Lower leg skin (tissue), 4 donors: ENCODE data around the gene POLQ. TPM values are rescaled to one million over a fixed set of nuclear protein-coding genes. Genes with fewer than 3 reads are reported as not detected.
"Not testable (repeated sequence)": the region's sequence is repeated elsewhere in the genome, so short reads cannot be mapped to it uniquely, and the experiment has no call there.

Experiments used
- DNase-seq, 2 donors: peaks; one replicate each; pipeline ENCODE4 v3.0.0-alpha.2; 2019; ENCODE audit warnings: low spot score in 2 of 2
- H3K4me3 ChIP-seq: fragments of 200-600 bp; sonication (generic); 2 replicates; pipeline ENCODE4 v1.5.1; 2017; ENCODE audit warnings: mild to moderate bottlenecking, low read depth; ENCODE audit not compliant: poor library complexity, severe bottlenecking
- CTCF ChIP-seq, 3 donors: fragments of 450-650 bp; IDR thresholded peaks; one replicate each; pipeline ENCODE4 v1.5.1; 2016; ENCODE audit warnings: antibody characterized with exemption in 3 of 3, mild to moderate bottlenecking in 3 of 3, moderate library complexity in 2 of 3
- POLR2A ChIP-seq, 2 donors: fragments of 450-650 bp; IDR thresholded peaks; one replicate each; pipeline ENCODE4 v1.6.1; 2016 to 2017; ENCODE audit warnings: antibody characterized with exemption in 2 of 2, mild to moderate bottlenecking in 1 of 2, moderate library complexity in 1 of 2
- WGBS, 2 donors: methylation state at CpG; one replicate each; pipeline ENCODE4 v1.1.5; 2018; 5-methylcytosine and 5-hydroxymethylcytosine counted together
- intact Hi-C: fragments of 100-400 bp; cut with DNase I; formaldehyde crosslinking; loops from one replicate; pipeline ENCODE4 v1.15.0; 2023; ENCODE audit warnings: low total_unique reads
- total RNA-seq, 4 donors: library from RNA; depleted of rRNA; stranded (reverse); fragments of >200 nt; gene quantifications; one replicate each; pipeline ENCODE4 v1.1.0, GENCODE V29; 2016

Gene POLQ
- total RNA-seq, 4 donors from 2014 or later: 0.42 to 0.91 (median 0.54) TPM

- no peak for DNase-seq
- WGBS, 2 donors: 74 to 89% methylated on average over 1 of the region's 1 CpG
- intact Hi-C loops: no loop called here
- no peak for TF ChIP-seq POLR2A (IDR thresholded peaks at IDR 0.05)
- TF ChIP-seq CTCF (IDR thresholded peaks at IDR 0.05): no peak
- H3K4me3 ChIP-seq: no peak overlapping the region
Observed at GRCh38 chr3:121411523-121411922, 134.3 kb downstream of the POLQ start.

- H3K4me3 ChIP-seq: no peak overlapping the region
- no peak for DNase-seq
- intact Hi-C loops: no loop called here
- 70 to 86% methylated on average over 1 of the region's 1 CpG for WGBS, 2 donors
- TF ChIP-seq POLR2A (IDR thresholded peaks at IDR 0.05) (no peak), CTCF (IDR thresholded peaks at IDR 0.05) (no peak)
Observed at GRCh38 chr3:121405631-121406030, 140.2 kb downstream of the POLQ start.

- TF ChIP-seq POLR2A (IDR thresholded peaks at IDR 0.05) (no peak), CTCF (IDR thresholded peaks at IDR 0.05) (no peak)
- no peak overlapping the region for H3K4me3 ChIP-seq
- intact Hi-C loops: no loop called here
- DNase-seq: no peak
Observed at GRCh38 chr3:121399820-121400219, 146.0 kb downstream of the POLQ start.

GRCh38 chr3:121398051-121398450, 147.7 kb downstream of the POLQ start:
- H3K4me3 ChIP-seq, DNase-seq, intact Hi-C loops: not testable (repeated sequence)
- 72 to 81% methylated on average over 8 of the region's 8 CpGs for WGBS, 2 donors

- DNase-seq, H3K4me3 ChIP-seq, intact Hi-C loops: not testable (repeated sequence)
- WGBS, 2 donors: no CpG with 5 or more reads among the region's 1 CpG
Observed at GRCh38 chr3:121395967-121396366, 149.8 kb downstream of the POLQ start.

- H3K4me3 ChIP-seq, intact Hi-C loops, DNase-seq: not testable (repeated sequence)
- 76 to 78% methylated on average over 3 of the region's 3 CpGs for WGBS, 2 donors
Observed at GRCh38 chr3:121388308-121388707, 157.5 kb downstream of the POLQ start.

Other genes starting within 250 kb of the POLQ start
- not detected for gene ARGFX, start 22.0 kb upstream of the POLQ start, total RNA-seq
- not detected for gene FBXO40, start 47.4 kb upstream of the POLQ start, total RNA-seq
- gene HCLS1, start 114.9 kb upstream of the POLQ start, total RNA-seq: 10 to 100 TPM in 2 of 4 donors, 1 to 10 TPM in 2; 8.8 to 21.9 (median 13.2) TPM
- gene GOLGB1, start 203.8 kb upstream of the POLQ start, total RNA-seq: 10 to 100 TPM; 42.8 to 64.3 (median 48.5) TPM